ENCODE results near the gene MRPL23. TPM values are rescaled to one million over a fixed set of nuclear protein-coding genes. Genes with fewer than 3 reads are reported as not detected.

Gene MRPL23
- total RNA-seq, 3 donors from 2014 or later (not counting 1 experiment from before 2014, with no cell fraction given) = 31.2 to 35.4 (median 32.8) TPM

DNA sequence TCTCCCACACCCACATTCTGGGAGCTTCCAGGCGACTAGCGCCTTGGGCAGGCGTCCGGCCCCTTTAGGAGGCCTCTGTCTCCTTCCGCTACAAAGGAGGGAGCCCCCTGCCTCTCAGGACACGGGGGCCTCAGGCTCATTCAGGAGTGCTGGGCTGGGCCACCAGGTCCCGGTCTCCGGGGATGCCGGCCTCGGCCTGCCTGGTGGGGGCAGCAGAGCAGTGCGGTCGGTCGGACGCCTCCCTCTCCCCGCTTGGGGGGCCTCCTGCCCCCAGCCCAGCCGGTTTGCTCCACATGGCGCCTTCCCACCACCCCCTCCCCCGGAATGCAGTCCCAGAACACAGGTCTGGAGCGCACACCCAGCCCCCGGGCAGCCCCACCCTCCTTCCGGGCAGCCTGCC is 21.9 kb downstream of the MRPL23 start:
- Histone ChIP-seq H3K27ac (ENCODE audit: low read length) (no peak overlapping the region), H3K9me3 (ENCODE audit: control insufficient read depth, insufficient read depth, low read length) (no peaks in the 10 kb centered on the region), H3K4me3 (ENCODE audit: low read length) (no peak overlapping the region), H3K27me3 (ENCODE audit: control insufficient read depth, insufficient read depth, low read length) (no peaks in the 10 kb centered on the region), H3K36me3 (ENCODE audit: control insufficient read depth, insufficient read depth, low read length) (no peaks in the 10 kb centered on the region), H3K4me1 (ENCODE audit: control insufficient read depth, insufficient read depth, low read length) (no peaks in the 10 kb centered on the region)
- no peak overlapping the region for H3K27ac Mint-ChIP-seq
- H3K4me1 Mint-ChIP-seq = no peaks in the 10 kb centered on the region
- no peak overlapping the region for H3K4me3 Mint-ChIP-seq
- no peaks in the 10 kb centered on the region for H3K36me3 Mint-ChIP-seq
- DNase-seq (no peak), ATAC-seq (no peak)
- H3K9me3 Mint-ChIP-seq = no peaks in the 10 kb centered on the region
- TF ChIP-seq, protein P1, sequence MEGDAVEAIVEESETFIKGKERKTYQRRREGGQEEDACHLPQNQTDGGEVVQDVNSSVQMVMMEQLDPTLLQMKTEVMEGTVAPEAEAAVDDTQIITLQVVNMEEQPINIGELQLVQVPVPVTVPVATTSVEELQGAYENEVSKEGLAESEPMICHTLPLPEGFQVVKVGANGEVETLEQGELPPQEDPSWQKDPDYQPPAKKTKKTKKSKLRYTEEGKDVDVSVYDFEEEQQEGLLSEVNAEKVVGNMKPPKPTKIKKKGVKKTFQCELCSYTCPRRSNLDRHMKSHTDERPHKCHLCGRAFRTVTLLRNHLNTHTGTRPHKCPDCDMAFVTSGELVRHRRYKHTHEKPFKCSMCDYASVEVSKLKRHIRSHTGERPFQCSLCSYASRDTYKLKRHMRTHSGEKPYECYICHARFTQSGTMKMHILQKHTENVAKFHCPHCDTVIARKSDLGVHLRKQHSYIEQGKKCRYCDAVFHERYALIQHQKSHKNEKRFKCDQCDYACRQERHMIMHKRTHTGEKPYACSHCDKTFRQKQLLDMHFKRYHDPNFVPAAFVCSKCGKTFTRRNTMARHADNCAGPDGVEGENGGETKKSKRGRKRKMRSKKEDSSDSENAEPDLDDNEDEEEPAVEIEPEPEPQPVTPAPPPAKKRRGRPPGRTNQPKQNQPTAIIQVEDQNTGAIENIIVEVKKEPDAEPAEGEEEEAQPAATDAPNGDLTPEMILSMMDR (IDR thresholded peaks at IDR 0.05) = no peak
- no peaks in the 10 kb centered on the region for H3K27me3 Mint-ChIP-seq (ENCODE audit: low read depth in 2 of 2)
- no CpG with 5 or more reads among the region's 21 CpGs for WGBS (ENCODE audit: insufficient coverage)
- intact Hi-C loops (cut with micrococcal nuclease) = no loop called here

DNA sequence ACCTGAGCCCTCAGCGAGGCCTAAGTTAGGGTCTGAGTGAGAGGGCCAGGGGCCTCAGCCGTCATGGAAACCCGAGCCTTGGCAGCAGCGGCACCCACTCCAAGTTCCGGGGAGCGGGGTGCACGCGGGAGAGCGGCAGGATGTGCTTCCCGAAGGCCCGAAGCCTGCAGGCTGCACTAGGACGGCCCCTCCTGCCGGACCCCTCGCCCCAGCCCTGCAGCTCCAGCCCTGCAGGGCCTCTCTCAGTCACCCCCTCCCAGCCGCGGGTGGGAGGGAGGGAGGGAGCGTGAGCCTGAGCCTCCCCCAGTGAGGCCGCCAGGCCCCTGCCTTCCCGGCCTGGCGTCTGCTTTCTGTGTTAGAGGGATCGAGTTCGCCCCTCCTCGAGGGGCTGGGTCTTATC is 22.6 kb downstream of the MRPL23 start:
- TF ChIP-seq, protein P1 (IDR thresholded peaks at IDR 0.05) = no peak
- Mint-ChIP-seq H3K9me3 (no peaks in the 10 kb centered on the region), H3K27ac (no peak overlapping the region), H3K27me3 (ENCODE audit: low read depth in 2 of 2) (no peaks in the 10 kb centered on the region), H3K4me3 (no peak overlapping the region), H3K36me3 (no peaks in the 10 kb centered on the region), H3K4me1 (no peaks in the 10 kb centered on the region)
- DNase-seq (no peak), ATAC-seq (no peak)
- Histone ChIP-seq H3K4me1 (ENCODE audit: control insufficient read depth, insufficient read depth, low read length) (no peaks in the 10 kb centered on the region), H3K27ac (ENCODE audit: low read length) (no peak overlapping the region), H3K9me3 (ENCODE audit: control insufficient read depth, insufficient read depth, low read length) (no peaks in the 10 kb centered on the region), H3K4me3 (ENCODE audit: low read length) (no peak overlapping the region), H3K36me3 (ENCODE audit: control insufficient read depth, insufficient read depth, low read length) (no peaks in the 10 kb centered on the region), H3K27me3 (ENCODE audit: control insufficient read depth, insufficient read depth, low read length) (no peaks in the 10 kb centered on the region)
- no CpG with 5 or more reads among the region's 23 CpGs for WGBS (ENCODE audit: insufficient coverage)
- intact Hi-C loops (cut with micrococcal nuclease) = no loop called here

DNA sequence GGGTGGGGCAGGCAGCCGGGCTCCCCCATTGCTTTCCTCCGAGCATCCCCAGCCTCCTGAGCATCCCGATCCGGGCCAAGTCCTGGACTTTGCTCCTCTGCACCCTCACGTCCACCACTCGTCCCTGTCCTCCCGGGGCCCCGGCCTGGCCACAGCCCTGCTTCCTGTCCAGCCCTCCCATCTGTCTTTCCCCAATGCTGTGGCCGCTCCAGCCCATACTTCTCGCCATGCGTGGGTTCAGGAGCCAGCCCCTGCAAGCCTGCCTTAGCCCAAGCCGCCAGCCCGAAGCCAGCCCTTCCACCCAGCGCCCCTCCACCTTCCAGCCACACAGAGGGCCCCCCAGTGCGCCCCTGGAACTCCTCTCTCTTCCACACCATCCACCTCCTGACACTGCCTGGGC is 23.8 kb downstream of the MRPL23 start:
- no peaks in the 10 kb centered on the region for H3K27me3 Mint-ChIP-seq (ENCODE audit: low read depth in 2 of 2)
- DNase-seq (no peak), ATAC-seq (no peak)
- H3K36me3 Mint-ChIP-seq = no peaks in the 10 kb centered on the region
- H3K4me1 ChIP-seq (ENCODE audit: control insufficient read depth, insufficient read depth, low read length) = no peaks in the 10 kb centered on the region
- no peaks in the 10 kb centered on the region for H3K4me1 Mint-ChIP-seq
- intact Hi-C loops (cut with micrococcal nuclease) = no loop called here
- no peak overlapping the region for H3K4me3 ChIP-seq (ENCODE audit: low read length)
- H3K36me3 ChIP-seq (ENCODE audit: control insufficient read depth, insufficient read depth, low read length) = no peaks in the 10 kb centered on the region
- H3K27me3 ChIP-seq (ENCODE audit: control insufficient read depth, insufficient read depth, low read length) = no peaks in the 10 kb centered on the region
- TF ChIP-seq, protein P1 (IDR thresholded peaks at IDR 0.05) = no peak
- H3K9me3 ChIP-seq (ENCODE audit: control insufficient read depth, insufficient read depth, low read length) = no peaks in the 10 kb centered on the region
- 84% methylated on average over 9 of the region's 15 CpGs for WGBS (ENCODE audit: insufficient coverage)
- H3K9me3 Mint-ChIP-seq = no peaks in the 10 kb centered on the region
- H3K4me3 Mint-ChIP-seq = no peak overlapping the region
- no peak overlapping the region for H3K27ac Mint-ChIP-seq
- H3K27ac ChIP-seq (ENCODE audit: low read length) = no peak overlapping the region

DNA sequence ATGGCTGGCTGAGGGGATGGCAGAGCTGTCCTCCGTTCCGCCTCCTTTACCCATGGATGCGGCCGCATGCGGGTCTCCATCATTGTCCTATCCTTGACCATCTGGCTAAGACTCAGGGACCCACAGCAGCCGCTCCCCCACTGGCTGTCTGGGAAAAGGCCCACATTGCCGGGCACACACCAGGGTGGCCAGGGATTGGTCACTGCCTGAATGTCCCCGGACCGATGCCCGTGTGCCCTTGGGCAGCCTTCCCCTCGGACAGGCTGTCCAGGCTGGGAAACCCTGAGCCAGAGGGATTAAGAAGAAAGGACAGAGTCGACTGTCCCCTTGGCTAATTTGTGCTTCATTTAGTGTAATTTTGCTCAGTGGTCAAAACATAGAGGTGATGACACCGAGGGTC is 28.1 kb downstream of the MRPL23 start:
- no CpG with 5 or more reads among the region's 13 CpGs for WGBS (ENCODE audit: insufficient coverage)
- TF ChIP-seq, protein P1 (IDR thresholded peaks at IDR 0.05) = no peak
- Mint-ChIP-seq H3K27ac (no peak overlapping the region), H3K4me1 (no peaks in the 10 kb centered on the region), H3K9me3 (no peaks in the 10 kb centered on the region), H3K27me3 (ENCODE audit: low read depth in 2 of 2) (no peaks in the 10 kb centered on the region), H3K36me3 (no peaks in the 10 kb centered on the region), H3K4me3 (no peak overlapping the region)
- H3K27ac ChIP-seq (ENCODE audit: low read length) = no peak overlapping the region
- H3K27me3 ChIP-seq (ENCODE audit: control insufficient read depth, insufficient read depth, low read length) = no peaks in the 10 kb centered on the region
- no peaks in the 10 kb centered on the region for H3K36me3 ChIP-seq (ENCODE audit: control insufficient read depth, insufficient read depth, low read length)
- no peak overlapping the region for H3K4me3 ChIP-seq (ENCODE audit: low read length)
- DNase-seq (no peak), ATAC-seq (no peak)
- no peaks in the 10 kb centered on the region for H3K9me3 ChIP-seq (ENCODE audit: control insufficient read depth, insufficient read depth, low read length)
- H3K4me1 ChIP-seq (ENCODE audit: control insufficient read depth, insufficient read depth, low read length) = no peaks in the 10 kb centered on the region
- intact Hi-C loops (cut with micrococcal nuclease) = no loop called here

Data from natural killer cell (primary cell).